GM12801 (cell line): ENCODE results near the gene IAPP.

Source experiments
- TF ChIP-seq, protein P1 (sequence below): IDR thresholded peaks from one replicate; pipeline ENCODE4 v1.5.1; 2011; ENCODE audit warnings: control low read depth; ENCODE audit not compliant: insufficient read length; ENCODE audit errors: extremely low read depth

IAPP gene

DNA sequence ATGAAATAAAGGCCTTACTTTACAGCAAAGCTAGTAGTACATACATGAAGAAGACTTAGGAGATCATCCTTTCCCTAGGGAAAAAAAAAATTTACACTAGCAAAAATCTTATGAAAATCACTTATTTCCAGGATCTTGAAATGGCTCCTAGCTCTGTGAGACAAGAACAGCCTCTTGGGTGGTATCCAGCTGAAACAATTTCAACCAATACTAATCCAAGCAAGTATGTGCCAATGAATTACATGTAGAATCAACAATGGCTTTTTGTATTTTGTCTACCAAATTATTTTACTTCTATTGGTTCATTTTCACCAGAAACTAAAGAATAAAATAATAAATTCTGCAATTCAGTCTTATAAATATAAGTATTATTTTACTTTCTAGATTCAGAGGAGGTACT is 35.2 kb upstream of the IAPP start:
- TF ChIP-seq, protein P1, sequence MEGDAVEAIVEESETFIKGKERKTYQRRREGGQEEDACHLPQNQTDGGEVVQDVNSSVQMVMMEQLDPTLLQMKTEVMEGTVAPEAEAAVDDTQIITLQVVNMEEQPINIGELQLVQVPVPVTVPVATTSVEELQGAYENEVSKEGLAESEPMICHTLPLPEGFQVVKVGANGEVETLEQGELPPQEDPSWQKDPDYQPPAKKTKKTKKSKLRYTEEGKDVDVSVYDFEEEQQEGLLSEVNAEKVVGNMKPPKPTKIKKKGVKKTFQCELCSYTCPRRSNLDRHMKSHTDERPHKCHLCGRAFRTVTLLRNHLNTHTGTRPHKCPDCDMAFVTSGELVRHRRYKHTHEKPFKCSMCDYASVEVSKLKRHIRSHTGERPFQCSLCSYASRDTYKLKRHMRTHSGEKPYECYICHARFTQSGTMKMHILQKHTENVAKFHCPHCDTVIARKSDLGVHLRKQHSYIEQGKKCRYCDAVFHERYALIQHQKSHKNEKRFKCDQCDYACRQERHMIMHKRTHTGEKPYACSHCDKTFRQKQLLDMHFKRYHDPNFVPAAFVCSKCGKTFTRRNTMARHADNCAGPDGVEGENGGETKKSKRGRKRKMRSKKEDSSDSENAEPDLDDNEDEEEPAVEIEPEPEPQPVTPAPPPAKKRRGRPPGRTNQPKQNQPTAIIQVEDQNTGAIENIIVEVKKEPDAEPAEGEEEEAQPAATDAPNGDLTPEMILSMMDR, result no peak

DNA sequence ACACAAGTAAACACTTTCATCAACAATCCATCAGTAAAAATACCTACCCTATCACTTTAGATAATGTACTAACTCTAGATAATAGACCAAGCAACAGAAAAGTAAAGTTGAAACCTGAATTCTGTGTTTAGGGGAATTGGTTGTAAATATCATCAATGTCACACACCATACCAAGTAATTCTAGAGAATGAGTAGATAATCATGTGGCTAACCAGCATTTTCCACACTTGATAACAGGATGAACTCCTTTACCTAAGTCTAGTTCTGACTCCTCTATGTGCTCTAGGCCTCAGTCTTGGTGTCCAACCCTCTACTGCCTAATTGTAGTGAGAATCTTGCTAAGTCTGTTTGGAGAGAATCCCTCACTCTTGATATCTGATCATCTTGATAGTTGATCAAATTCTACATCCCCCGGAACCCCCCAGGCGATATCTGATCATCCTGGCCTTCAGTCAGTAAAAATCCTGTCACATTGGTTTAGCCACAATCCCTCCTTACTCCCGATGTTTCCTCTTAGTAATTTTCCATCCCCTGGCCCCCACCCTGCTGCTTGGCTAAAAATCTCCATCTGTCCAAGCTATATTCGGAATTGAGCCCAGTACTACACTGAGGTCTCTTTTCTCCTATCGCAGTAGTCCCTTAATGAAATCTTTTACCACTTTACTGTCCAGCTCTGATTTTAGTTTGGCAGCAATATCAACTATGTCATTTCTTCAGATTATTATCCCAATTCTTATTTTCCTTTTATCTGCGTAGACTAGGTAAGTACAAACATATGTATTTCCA is 34.5 kb upstream of the IAPP start:
- TF ChIP-seq, protein P1, result no peak

DNA sequence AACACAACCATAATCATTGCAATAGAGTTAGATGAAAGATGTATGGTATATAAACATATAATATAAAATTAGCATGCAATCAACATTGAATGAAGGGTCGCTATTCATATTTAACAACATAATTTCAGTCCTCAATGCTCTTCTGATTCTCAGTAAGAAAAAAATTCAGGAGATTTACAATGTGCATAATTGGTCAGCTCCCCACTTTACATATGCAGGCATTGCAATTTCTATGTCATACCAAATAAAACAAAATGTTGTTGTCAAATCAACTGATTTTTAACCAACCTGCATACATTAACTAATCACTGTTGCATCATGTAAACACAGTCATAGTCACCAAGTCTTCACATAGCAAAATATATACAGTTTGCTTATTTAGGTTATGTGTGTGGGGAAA is 32.8 kb upstream of the IAPP start:
- TF ChIP-seq, protein P1, result no peak

DNA sequence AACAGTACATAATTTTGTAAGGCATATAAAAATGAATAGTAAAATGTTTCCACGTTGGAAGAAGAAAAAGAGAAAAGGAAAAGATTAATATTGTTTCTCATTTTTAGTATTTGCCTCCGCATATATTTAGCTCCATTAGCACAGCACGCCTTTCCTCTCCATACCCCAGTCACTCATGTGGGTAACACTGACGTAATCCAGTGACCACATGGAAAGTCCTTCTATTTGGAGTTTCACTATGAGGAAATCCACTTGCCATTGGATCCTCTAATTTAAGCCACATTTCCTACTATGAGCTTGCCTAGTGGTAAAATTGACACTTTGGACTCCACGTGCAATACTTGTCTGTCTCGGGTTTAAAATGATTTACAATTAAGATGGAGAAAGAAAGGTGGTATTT is 32.3 kb upstream of the IAPP start:
- TF ChIP-seq, protein P1, result no peak

DNA sequence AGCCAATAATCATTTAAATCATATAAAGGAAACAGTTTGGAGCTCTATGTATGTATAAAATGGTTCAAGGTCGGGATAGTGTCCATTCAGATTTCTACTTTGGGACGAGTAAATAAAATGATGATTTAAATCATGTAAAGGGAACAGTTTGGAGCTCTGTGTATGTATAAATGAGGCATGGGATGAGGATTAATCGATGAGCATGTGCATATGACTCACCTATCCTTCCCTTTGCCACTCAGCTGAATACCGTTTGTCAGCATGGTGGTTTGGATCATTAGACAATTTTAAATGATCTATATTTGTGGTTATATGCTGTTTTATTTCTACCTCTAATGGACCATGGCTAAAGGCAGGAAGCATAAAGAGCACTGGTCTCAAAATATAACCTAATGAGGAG is 30.9 kb upstream of the IAPP start:
- TF ChIP-seq, protein P1, result no peak

DNA sequence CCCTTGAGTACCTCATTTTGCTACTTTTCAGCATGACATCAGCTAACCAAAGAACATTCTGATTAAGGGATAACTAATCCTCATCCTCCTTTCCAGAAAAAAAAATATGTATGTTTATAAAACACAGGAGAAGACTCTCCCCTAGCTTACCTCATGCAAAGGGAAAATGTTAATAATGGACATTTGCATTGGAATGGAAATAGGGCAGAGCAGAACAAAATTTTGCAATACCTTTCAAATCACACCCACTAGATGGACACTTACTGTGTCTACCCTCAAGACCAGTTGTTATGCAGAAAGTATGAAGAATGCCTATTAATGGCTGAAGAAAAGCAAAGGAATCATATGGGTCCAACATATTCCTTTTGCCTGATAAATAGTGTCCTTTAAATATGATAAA is 29.1 kb upstream of the IAPP start:
- TF ChIP-seq, protein P1, result no peak

DNA sequence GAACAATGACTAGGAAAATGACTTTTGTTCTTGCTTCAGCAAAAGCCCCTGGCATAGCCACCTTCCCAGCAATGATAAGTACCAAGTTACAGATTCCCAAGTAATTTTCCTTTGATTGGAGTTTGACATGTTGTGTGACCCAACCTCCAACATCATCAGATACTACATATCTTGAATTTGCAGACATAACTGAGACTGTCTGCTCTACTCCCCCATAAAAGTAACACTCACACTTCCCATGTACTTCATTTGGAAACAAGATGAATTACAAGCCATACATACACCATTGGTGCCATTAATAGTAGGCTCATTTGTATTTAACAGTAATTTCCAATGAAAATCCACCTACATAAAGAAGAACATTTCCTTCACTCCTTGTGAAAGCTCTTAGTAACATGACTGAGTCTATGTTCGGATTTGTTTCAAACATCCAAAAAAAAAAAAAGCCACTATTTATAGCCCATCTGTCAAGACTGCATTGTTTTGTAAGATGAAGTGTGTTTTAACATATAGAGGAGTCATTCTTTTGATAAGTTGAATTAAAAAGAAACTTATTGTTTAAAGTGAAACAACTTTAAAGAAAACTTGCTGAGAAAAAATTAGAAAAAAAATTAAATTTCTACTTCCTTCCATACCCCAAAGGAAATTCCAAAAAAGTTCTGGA is 26.0 kb upstream of the IAPP start:
- TF ChIP-seq, protein P1, result no peak
